Stimulated activated CD4-positive, alpha-beta T cell treated with anti-CD3 and anti-CD28 coated beads, TNF-alpha, amount 100 ng/mL, for 1 hour (primary cell): ENCODE measurements around the gene NPRL2.
A peak's percentile ranks its signal among the peaks of the same experiment; 100 is the strongest.

Source experiments
- DNase-seq, 3 donors: peaks; one replicate each; pipeline ENCODE4 v3.0.0-alpha.2; 2020; ENCODE audit warnings: low read depth in 3 of 3, low spot score in 1 of 3

The NPRL2 gene

GRCh38 chr3:50350527-50351322 is at the start of gene NPRL2, which contains the start of gene CYB561D2:
NPRL2 (minus strand) TSS chr3:50350775; CDS start chr3:50350652, 123 bp downstream.
CYB561D2 (plus strand) TSS chr3:50350862; CDS start chr3:50351434, 572 bp downstream.
- peak; percentile 96 to 99 (median 96) for DNase-seq

DNA sequence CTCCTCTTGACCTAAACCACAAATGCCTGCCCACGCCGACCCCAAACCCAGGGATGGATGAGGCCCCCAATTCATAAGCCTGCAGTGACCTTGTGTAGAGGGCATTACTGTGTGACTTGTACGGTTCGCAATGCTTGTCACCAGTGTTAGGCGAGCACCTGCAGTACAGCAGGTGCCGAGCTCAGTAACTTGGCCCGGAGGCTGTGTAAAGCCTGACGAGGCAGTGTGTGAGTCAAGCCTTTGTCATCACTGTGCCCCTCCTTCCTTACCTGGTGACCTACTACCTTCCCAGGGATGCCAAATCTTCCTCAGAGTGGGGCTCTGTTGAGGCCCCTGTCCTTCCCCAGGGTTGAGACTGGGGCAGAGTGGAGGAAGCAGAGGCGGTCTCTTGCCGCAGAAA is 45.9 kb upstream of the NPRL2 start:
- no peak for DNase-seq

DNA sequence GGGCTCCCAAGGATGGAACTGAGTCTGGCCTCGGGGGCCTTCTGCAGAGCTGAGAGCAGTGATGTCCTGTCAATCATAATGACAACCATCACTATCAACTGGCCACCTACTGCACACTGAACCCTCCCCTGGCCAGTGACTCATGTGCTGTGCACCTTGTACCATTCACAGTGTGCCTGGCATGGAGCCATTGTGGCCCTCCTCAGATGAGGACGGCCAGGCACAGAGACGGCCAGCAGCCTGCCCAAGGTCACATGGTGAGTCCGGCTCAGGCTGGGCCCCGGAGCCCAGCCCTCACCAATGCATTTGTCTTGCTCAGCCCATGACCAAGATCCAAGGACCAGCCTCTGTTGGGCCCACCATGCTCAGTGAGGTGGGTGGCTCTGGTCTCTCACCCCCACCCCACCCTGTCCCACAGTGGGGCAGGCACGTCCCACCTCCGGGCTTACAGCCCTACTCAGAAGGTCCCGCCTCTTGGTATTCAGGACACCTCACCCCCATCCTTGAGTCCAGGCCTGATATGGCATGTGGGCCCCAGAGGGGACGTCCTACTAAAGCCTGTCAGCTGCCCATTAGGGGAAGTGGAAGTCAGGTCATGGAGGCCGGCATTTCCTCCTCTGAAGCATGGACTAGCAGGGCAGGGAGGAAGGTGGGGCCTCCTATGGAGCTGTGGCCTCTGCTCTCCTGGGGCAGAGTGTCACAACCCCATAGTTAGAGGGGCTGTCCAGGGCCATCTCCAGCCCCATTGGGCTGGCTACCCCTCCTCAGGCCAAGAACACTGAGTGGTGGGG is 44.7 kb upstream of the NPRL2 start:
- DNase-seq = no peak

- no peak for DNase-seq
Measured at GRCh38 chr3:50393061-50393460, 42.5 kb upstream of the NPRL2 start.

DNA sequence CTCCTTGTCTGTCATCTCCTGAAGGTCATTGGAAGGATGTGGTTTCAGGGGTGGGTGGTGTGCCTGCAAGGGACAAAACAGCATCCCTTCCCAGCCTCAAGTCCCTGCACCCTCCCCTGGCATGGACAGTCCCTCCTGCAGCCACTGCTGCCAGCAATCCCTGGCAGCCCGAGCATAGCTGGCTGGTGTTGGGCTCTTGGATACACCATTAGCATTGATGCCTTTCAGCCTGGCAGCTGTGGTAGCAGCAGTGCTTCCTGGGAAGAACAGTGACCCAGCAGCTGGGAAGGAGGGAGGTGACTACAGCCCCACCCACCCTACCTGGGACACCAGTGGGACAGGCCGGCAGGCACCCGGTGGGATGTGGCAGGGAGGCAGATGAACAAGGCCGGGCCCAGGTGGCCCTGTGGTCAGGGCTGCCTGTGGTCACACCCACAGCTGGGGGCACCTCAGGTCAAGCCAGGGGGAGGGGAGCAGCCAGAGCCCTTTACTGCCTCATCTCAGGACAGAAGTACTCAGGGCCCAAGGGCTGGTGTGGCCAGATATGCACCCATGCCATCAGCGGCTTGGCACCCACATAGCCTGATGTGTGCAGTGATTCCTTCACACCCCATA is 41.6 kb upstream of the NPRL2 start:
- no peak for DNase-seq

DNA sequence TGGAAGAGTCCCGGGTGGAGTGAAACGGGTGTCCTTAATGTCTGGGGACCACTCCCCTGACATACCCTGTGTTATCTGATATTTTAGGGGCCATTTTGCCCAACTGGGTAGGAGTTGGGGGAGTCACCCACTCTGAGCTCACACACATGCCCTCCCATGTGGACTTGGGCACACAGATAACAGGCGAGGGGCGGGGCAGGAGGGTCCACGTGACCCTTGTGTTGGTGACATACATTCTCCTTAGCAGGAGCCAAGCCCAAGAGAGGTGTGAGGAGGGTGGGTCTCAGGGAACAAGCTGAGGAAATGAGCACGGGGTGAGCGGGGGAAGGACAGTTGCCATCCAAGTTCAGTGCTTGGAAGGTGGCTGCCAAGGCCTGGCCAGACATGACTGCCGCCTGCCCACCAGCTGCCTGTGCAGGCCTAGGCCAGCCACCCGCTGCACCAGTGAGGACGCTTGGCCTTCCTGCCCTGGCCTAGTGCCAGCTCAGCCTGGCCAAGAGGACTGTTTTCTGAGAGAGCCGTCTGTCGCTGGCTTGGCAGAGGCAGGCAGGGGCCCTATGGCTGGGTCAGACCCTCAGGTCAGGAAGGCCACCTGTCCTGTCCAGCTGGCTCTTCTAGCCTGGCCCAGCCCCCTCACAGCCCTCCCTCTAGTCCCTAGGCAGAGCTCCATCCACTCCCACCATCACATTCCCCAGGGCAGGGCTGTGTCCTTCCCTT is 40.1 kb upstream of the NPRL2 start:
- DNase-seq = no peak

DNA sequence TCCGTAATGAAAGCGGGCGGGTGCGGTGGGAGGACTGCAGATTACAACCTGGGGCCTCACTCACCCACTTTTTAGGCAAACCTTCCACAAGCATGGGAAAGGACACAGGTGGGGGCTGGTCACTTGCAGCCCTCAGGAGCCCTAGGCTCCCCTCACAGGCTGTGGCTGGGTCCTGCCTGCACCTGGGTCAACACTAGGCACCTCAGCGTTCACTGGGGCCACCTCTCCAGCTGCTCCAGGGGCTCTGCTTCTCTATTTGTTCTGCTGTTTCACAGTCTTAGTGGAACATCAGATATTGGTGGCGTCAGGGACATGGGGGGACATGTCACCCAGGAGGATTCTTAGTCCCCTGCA is 38.8 kb upstream of the NPRL2 start:
- no peak for DNase-seq

DNA sequence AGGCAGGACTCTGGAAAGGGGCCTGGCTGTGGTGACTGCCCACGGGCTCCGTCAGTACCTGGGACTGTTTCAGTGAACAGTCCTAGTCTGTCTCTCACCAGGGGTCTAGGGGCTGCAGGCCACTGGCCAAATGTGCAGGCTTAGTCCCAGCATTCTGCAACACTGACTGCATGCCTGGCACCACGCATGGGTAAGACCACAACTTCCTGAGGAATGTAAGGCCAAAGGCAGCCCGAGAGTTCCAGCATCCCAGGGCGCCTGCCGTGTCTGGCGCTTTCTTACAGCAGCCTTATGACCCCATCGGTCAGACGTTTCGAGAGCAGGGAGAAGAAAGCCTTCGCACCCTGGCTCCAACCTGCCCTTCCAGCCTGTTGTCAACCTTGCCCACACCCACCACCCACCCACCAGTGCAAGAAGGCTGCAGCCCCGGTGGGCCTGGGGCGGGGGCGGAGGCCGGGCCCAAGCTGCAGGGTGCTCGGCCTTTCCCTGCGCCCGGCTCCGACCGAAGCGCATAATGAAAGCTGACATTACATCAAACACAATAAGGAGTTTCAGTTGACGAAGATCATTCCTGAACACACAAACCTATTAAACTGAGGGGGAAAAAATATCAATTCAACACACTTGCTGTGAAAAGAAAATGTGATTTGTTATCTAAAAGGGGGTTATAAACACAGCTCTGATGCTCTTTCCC is 38.3 kb upstream of the NPRL2 start:
- DNase-seq = no peak

GRCh38 chr3:50388016-50388719 is 37.6 kb upstream of the NPRL2 start:
- DNase-seq = no peak

DNA sequence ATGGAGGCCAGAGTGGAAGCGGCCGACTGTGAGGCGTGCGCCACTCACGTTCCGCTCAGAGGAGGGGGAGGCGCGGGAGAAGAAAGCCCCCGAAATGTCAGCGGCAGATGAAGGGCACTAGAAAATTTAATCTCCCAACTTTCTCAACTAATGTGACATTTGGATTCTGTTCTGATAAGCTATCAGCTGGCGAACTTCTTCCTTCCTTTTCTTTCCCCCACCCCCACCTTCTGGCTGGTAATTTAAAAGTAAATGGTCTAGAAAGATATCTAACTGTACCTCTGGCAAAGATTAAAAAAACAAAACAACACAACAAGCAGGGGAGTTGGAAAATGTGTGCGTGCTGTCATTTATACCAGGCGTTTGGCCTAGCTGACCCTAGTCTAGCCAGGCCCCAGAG is 35.2 kb upstream of the NPRL2 start:
- DNase-seq = no peak

GRCh38 chr3:50383750-50384149 is 33.2 kb upstream of the NPRL2 start:
- no peak for DNase-seq

- DNase-seq = no peak
Measured at GRCh38 chr3:50382722-50383121, 32.1 kb upstream of the NPRL2 start.

DNA sequence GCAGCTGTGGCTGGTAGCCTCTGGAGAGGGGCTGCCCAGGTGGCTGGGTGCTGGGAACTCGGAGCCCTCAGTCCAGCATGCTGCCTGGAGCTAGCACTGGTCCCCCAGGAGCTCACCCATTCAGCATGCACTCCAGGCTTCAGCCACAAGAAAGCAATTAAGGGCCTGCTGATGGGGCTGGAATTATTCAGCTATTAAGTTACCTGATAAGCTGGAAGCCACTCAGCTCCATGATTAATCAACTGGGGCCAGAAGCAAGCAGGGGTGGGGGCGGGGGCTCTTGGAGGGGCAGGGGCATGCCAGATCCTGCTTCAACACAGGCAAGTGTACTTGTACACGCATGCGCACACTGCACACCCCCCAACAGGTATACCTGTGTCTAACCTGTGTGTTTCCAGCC is 30.8 kb upstream of the NPRL2 start:
- DNase-seq = no peak

- DNase-seq = no peak
Measured at GRCh38 chr3:50380405-50381085, 30.0 kb upstream of the NPRL2 start.

GRCh38 chr3:50378757-50379156 is 28.2 kb upstream of the NPRL2 start:
- DNase-seq = no peak

- no peak for DNase-seq
Measured at GRCh38 chr3:50378024-50378423, 27.4 kb upstream of the NPRL2 start.

- DNase-seq = no peak
Measured at GRCh38 chr3:50375258-50375931, 24.8 kb upstream of the NPRL2 start.

- DNase-seq = no peak
Measured at GRCh38 chr3:50374363-50375257, 24.0 kb upstream of the NPRL2 start.
